NB4 (cell line): ENCODE results near the gene SLC25A38.

Experiments used
- DNase-seq: peaks from one replicate; pipeline ENCODE4 v3.0.0; 2010; ENCODE audit warnings: low read depth
- H3K4me3 ChIP-seq: one replicate; pipeline ENCODE4 v1.5.1; 2011; ENCODE audit warnings: mild to moderate bottlenecking, low read depth, low read length, moderate library complexity
- MYC ChIP-seq: IDR thresholded peaks from 2 replicates; pipeline ENCODE4 v1.6.1; 2011; ENCODE audit warnings: low read depth, low read length
- POLR2A ChIP-seq: IDR thresholded peaks from 2 replicates; pipeline ENCODE4 v1.6.1; 2011; ENCODE audit warnings: mild to moderate bottlenecking; ENCODE audit not compliant: insufficient read length; ENCODE audit errors: extremely low read depth
- TF ChIP-seq, protein P1 (sequence below): IDR thresholded peaks from 2 replicates; pipeline ENCODE4 v1.6.1; 2011; ENCODE audit warnings: low read depth, low read length
- TF ChIP-seq, protein P2 (sequence below): IDR thresholded peaks from one replicate; pipeline ENCODE4 v1.5.1; 2012; ENCODE audit warnings: low read depth, low read length

Gene SLC25A38

DNA sequence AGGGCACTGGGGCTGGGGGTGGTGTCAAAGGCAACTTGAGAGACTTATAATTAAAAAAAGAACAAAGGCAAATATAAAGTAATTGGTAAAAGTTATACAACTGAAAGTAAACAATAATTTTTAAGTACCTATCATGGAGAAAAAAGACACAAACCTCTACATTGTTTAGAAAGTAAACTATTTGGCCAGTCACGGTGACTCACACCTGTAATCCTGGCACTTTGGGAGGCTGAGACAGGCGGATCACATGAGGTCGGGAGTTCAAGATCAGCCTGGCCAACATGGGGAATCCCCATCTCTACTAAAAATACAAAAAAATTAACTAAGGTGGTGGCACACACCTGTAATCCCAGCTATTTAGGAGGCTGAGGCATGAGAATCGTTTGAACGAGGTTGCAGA, 49.2 kb downstream of the SLC25A38 start:
- H3K4me3 ChIP-seq: no peak overlapping the region
- DNase-seq: no peak
- no peak for TF ChIP-seq POLR2A
- no peak for TF ChIP-seq MYC
- TF ChIP-seq, protein P1, sequence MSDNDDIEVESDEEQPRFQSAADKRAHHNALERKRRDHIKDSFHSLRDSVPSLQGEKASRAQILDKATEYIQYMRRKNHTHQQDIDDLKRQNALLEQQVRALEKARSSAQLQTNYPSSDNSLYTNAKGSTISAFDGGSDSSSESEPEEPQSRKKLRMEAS: no peak
- TF ChIP-seq, protein P2, sequence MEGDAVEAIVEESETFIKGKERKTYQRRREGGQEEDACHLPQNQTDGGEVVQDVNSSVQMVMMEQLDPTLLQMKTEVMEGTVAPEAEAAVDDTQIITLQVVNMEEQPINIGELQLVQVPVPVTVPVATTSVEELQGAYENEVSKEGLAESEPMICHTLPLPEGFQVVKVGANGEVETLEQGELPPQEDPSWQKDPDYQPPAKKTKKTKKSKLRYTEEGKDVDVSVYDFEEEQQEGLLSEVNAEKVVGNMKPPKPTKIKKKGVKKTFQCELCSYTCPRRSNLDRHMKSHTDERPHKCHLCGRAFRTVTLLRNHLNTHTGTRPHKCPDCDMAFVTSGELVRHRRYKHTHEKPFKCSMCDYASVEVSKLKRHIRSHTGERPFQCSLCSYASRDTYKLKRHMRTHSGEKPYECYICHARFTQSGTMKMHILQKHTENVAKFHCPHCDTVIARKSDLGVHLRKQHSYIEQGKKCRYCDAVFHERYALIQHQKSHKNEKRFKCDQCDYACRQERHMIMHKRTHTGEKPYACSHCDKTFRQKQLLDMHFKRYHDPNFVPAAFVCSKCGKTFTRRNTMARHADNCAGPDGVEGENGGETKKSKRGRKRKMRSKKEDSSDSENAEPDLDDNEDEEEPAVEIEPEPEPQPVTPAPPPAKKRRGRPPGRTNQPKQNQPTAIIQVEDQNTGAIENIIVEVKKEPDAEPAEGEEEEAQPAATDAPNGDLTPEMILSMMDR: no peak

DNA sequence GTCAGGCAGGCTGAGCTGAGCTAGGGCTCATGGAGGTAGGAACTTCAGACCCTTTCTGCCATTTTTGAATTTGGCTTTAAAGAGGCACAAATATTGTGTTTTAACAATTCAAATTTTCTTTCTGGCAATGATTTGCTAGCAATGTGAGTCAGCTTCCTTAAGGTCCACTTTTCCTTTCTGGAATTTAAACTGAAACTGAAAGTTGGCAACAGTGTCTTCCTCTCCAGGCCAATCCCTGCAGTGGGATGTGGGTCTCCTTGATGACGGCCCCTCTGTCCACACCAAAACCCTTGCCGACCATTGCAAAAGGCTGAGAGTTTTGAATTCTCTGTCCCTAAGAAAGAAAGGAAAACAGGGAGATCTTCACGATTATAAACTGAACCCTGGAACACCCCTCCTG, 50.5 kb downstream of the SLC25A38 start:
- no peak overlapping the region for H3K4me3 ChIP-seq
- DNase-seq: no peak
- no peak for TF ChIP-seq MYC
- no peak for TF ChIP-seq POLR2A
- TF ChIP-seq, protein P2: no peak
- TF ChIP-seq, protein P1: no peak

DNA sequence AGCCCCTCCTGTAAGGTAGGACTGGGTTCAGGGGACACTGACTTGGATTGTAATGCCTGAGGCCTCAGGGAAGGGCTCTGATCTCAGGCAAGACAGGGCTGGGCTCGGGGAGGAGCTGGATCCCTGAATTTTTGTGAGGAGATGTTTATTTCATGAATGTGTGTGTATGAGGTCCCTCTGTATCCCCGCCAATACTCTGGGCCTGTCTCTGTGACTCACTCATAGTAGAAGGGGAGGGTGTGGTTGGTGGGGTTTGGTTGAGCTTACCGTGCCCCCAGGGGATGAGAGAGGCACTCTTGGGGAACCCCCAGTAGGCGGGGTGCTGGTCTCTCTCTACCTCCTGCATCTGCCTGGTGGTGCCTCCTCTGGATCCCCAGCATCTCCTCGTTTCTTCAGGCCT, 51.4 kb downstream of the SLC25A38 start:
- DNase-seq: no peak
- TF ChIP-seq MYC (no peak), POLR2A (no peak)
- TF ChIP-seq, protein P2: no peak
- TF ChIP-seq, protein P1: no peak
- no peak overlapping the region for H3K4me3 ChIP-seq

DNA sequence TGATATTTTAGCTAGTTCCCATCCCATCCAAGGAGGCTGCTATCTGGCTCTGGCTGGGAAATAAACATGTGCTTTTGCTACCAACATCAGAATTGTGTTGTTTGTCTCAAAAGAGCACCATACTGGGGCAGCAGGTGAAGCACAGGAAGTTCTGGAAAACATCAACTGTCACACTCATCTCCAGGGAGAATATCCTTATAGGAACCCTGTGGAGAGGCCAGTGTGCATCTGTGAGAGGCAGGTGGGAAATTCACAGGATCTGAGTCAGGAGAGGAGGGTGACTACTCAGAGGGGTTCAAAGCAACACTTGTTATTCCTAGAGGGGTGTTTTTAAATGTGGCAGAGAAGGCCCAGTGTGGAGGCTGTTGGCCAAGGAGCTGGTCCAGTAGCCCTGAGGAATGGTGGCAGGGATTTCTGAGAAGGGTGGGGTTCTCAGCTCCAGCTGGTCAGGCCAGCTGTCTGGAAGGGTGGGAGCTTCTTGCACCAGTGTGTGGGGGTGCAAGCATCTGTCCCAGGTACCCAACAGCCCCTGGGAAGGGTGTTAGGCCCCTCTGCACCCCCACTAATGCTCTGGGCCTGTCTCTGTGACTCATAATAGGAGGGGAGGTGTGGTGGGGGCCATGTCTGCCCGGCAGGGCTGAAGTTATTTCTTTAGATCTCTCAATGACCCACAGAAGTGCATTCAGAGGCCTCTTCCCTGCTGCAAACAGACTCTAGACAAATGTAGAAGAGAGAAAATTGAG, 52.0 kb downstream of the SLC25A38 start:
- TF ChIP-seq MYC: no peak
- TF ChIP-seq, protein P2: no peak
- TF ChIP-seq, protein P1: no peak
- TF ChIP-seq POLR2A: no peak
- DNase-seq: no peak
- H3K4me3 ChIP-seq: no peak overlapping the region

DNA sequence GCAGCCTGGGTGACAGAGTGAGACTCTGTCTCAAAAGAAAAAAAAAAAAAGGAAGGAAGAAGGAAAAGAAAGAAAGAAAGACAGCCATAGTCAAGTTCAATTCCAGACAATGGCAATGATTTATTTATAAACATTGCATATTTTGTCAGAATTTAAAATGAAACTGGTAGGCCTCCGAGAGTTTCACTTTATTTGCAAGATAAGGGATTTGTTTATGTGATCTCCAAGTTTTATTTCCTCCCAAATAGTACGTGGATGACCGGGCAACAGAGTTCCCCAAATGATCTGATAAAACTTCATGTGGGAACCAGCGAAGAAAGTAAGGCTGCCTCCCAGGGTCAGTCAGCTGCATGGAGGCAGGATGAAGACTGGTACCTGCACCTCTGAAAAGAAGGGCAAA, 55.7 kb downstream of the SLC25A38 start:
- TF ChIP-seq POLR2A (no peak), MYC (no peak)
- TF ChIP-seq, protein P1: no peak
- TF ChIP-seq, protein P2: no peak
- DNase-seq: no peak
- no peak overlapping the region for H3K4me3 ChIP-seq
